NCI-H748 treated with DMSO at 0.1 percent for 48 hours (cell line): ENCODE results near the gene TMX2.

Source experiments
- DNase-seq: peaks from one replicate; lab custom pipeline; 2025; lab: John Stamatoyannopoulos, UW

TMX2 gene

DNA sequence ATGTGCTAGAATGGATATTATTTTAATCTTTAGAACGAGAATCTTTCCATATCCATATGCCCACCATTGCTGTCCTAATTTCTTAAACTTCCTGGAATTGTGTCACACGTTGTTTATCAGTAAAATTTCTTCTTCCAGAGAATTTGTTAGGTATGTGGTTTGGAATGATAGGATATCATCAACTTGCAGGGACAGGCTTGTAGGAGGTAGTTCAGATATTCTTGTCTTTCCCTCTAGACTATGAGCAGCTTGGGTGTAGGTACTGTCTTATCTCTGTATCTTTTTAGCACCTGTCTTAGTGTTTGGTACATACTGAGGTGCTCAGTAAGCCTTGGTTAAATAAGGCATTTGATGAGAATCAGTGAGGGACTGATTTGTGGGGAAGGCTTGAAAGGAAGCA lies 52.6 kb downstream of the TMX2 start:
- no peak for DNase-seq

DNA sequence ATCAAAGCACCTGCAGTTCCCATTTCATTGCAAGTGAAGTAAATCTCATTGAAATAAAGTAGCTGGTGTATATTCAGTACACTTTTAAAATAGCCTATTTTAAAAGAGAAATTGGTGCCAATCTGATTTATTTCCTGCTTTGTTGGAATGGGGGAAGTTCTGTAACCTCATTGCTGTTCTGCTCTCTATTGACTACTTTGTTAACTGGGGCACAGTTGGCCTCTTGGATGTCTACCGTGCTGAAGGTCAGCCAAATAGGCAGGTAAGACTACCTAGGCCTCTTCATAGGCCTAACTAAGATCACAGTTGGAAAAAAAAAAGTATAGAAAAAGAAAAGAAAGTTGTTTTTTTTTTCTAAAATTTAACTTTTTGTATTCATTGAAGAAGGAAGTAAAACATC lies 58.4 kb downstream of the TMX2 start:
- DNase-seq, result no peak

- DNase-seq, result no peak
Measured at GRCh38 chr11:57771365-57771764, 59.0 kb downstream of the TMX2 start.

DNA sequence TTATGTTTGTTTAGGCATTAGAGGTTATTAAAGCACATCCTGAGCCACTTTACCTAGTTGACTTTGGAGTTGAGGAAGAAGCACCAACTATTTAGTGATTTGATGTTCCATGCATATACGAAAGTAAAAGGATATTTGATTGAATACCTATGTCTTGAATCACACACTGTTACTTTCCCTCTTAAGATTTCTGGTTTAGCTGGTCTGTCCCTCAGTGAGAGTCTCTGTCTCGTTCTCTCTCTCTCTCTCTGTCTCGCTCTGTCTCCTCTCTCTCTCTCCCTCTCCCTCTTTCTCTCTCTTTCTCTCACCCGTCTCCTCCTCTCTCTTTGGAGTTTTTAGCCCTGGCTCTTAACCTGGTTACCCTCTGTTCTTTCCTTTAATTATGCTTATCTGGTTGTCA lies 60.2 kb downstream of the TMX2 start:
- DNase-seq, result no peak

DNA sequence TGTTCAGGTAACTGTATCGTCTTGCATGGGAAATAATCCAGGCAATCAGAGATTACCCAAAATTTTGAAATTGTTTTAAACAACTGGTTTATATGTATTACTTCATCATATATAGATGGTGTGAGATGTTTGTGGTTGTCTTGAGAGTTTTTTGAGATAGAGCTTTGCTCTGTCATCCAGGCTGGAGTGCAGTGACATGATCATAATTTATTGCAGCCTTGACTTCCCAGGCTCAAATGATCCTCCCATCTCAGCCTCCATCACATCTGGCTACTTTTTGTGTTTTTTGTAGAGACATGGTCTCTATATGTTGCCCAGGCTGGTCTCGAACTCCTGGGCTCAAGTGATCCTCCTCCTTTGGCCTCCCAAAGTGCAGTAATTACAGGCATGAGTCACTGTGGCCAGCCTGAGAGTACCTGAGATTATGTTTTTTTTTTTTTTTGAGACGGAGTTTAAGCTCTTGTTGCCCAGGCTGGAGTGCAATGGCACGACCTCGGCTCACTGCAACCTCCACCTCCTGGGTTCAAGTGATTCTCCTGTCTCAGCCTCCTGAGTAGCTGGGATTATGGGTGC lies 60.7 kb downstream of the TMX2 start:
- no peak for DNase-seq

- no peak for DNase-seq
Measured at GRCh38 chr11:57775491-57775890, 63.1 kb downstream of the TMX2 start.

DNA sequence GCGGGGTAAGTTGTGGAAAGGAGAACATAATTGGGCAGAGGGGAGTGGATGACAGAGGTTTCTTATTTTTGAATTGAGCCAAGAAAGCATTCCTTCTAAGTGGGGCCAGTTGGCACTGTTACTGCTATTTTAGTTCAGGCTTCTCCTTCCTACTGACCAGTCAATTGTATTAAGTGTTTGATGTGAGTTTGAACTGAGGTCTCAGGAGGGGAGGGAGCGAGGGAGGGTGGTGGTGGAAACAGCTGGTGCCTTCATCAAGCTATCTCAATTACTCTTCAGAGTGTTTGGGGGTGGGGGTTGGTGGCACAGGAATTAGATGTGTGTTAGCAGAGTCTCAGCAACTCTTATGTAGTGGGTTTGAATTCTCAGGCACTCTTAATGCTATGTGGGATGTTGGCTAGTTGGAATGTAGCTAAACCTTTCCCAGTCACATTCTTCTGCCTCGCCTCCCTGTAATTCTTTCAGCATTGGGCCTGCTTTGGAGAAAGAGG lies 63.7 kb downstream of the TMX2 start:
- DNase-seq, result no peak

- DNase-seq, result no peak
Measured at GRCh38 chr11:57776577-57777210, 64.3 kb downstream of the TMX2 start.

DNA sequence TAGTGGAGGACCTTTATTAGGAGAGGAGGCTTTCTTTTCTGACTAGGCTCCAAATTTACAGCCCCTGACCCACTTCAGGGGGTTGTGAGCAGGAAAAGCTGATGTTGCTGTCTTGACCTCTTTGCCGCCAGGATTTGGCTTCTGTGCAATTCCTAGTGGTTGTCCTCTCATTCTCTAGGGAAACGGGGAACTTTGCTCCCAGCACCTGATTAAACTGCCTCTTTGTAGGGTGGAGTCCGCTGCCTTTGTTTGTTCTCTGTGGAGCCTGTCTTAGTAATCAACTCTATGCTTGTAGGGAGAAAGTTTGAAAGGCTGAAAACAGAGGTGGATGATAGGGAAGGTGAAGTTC lies 65.5 kb downstream of the TMX2 start:
- no peak for DNase-seq

- no peak for DNase-seq
Measured at GRCh38 chr11:57778318-57779037, 66.1 kb downstream of the TMX2 start.

GRCh38 chr11:57779276-57779675 lies 66.9 kb downstream of the TMX2 start:
- no peak for DNase-seq

DNA sequence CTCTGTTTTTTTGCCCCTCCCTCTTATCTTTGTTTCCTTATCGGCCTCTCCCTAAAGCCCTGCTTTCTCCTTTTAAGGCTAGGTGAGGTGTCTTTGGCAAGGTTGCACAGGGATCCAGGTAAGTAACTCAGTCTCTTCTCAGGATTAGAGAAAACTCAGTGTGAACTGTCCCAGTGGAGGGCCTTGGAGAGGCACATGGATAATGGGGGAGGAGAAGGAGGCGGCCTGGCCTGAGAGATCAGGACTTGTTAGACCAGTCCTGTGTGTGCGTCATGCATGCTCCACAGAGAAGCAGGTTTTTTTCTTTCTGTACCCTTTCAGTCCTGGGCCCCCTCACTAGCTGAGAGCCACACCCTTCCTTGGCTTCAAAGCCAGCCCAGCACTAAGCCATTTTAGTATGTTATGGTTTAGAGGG lies 69.1 kb downstream of the TMX2 start:
- no peak for DNase-seq

DNA sequence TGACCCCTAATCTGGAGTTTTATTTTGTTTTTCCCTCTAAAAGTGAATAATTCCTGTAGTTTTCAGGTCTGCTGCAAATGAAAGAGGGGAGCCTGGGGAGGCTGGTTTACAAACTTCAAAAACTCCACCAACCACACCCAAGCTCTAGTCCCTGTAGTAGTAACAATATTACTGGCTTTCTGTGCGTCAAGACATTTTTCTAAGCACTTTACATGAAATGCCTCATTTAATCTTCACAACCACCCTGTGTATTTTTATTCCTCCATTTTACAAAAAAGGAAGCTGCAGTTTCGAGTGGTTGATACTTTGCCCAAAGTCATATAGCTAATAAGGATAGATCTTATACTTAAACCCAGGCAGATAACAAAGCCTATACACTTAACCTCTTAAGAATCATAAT lies 72.7 kb downstream of the TMX2 start:
- no peak for DNase-seq

- no peak for DNase-seq
Measured at GRCh38 chr11:57786436-57786835, 74.0 kb downstream of the TMX2 start.

DNA sequence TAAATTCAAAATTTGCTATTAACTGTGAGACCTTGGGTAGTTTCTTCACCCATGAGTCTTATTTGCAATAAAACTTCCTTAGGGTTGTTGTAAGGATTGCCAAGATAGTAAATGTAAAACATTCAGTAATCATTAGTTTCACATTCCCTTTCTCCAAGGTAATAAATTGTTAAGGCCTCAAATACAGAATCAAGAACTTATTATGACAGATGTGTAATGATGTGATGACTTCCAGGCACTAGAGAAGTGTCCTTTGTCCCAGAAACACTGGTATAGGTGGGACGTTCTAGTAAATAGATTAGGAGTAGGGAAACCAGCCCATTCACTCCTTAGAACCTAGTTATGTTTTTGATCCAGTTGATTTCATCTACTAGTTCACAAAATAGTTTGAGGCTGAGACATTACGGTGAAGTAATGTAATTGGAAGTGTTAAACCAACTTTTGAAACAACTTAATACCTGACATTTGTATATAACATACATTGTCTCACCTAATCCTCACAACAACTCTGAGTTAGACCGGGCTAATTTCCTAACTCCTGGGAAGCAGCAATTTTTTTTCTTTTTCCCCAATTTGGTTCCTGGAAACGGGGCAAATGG lies 74.7 kb downstream of the TMX2 start:
- no peak for DNase-seq

DNA sequence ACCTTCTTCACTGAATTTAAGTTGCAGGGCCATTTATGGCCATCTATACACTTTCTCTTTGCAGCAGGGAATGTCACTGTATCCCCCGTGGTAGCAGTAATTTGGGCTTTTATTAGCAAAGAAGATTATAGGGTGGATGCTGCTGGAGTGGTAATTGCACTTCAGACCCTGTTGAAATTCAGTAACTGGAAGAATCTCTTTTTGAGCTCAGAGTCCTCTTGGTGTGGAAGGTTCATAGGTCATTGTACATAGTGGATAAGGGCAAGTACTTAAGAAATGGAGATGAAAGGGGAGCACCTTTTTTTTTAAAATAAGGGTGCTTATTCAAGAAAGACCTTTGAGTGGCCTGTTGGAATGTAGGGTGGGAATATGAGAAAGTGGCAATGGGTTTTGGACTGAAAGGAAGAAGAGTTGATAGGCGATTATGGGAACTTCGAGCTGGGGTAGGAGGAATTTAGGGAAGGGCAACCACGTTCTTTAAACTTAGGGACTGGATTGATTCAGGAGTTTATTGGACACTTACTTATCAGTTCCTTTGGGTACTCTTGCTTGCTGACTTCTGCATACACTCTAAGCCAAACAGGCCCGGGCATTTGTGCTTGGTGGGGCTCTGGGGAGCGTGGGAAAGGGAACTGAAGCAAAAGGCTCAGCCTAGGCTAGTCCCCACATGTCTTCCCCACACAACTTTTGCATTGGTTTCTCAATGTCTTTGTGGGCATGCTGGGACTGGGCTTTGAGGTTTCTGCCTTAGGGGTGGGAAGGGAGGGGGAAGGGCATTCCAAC lies 75.7 kb downstream of the TMX2 start:
- DNase-seq, result no peak

DNA sequence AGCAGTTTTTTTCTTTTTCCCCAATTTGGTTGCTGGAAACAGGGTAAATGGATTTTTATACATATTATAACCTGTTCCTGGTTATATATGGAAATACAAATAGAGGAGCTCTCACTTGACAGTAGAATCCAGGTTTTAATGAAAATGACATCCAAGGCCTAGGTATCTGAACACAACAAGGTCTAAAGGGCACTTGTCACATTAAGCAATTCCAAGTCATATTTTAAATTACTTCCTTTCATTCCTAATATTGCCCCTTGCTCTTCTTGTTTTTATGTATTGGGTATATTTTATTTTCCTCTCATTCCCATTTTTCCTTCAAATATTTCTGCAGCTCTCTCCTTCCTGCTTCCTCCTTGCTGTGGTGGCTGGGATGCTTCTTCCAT lies 76.3 kb downstream of the TMX2 start:
- DNase-seq, result no peak
